ENCODE results near the gene CDK3.
"Not testable (repeated sequence)": the region's sequence is repeated elsewhere in the genome, so short reads cannot be mapped to it uniquely, and the experiment has no call there.

Gene CDK3

DNA sequence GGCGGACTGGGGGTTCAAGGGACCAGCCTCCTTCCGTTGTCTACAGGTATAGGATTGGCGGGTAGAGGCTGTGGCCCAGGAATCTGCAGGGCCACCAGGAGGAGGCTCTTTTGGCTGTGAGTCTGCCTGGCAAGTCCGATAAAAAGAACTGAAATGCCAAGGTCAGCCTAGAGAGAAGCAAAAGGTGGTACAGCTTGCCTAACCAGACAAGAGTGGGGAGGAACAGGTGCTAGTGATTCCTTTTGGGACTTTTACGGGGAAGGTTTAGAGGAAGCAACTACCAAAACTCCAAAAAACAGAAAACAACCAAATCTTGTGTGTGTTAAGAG, 32.1 kb downstream of the CDK3 start:
- H3K4me3 ChIP-seq = no peak overlapping the region

DNA sequence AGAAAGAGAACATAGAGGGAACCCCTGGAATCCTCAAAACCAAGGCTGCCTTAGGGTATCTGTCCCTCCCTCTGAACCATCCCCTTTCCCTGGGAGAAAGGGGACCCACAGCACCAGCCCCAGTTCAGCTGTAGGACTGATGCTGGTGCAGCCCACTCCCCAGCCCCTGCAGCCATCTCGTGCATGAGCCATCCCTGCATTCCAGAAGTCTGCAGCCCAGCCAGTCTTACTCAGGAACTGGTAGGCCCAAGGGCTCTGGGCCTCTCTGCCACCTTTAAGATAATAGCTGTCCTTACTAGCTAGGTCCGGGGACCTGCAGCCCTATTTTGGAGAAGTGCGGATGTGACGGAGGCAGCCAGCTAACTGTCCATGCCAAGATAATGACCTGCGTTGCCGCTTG, 32.5 kb downstream of the CDK3 start:
- no peak overlapping the region for H3K4me3 ChIP-seq
- H3K27ac ChIP-seq = no peak overlapping the region

More for the DNA sequence above, 32.1 kb downstream of the CDK3 start:
- H3K27ac ChIP-seq = no peak overlapping the region

DNA sequence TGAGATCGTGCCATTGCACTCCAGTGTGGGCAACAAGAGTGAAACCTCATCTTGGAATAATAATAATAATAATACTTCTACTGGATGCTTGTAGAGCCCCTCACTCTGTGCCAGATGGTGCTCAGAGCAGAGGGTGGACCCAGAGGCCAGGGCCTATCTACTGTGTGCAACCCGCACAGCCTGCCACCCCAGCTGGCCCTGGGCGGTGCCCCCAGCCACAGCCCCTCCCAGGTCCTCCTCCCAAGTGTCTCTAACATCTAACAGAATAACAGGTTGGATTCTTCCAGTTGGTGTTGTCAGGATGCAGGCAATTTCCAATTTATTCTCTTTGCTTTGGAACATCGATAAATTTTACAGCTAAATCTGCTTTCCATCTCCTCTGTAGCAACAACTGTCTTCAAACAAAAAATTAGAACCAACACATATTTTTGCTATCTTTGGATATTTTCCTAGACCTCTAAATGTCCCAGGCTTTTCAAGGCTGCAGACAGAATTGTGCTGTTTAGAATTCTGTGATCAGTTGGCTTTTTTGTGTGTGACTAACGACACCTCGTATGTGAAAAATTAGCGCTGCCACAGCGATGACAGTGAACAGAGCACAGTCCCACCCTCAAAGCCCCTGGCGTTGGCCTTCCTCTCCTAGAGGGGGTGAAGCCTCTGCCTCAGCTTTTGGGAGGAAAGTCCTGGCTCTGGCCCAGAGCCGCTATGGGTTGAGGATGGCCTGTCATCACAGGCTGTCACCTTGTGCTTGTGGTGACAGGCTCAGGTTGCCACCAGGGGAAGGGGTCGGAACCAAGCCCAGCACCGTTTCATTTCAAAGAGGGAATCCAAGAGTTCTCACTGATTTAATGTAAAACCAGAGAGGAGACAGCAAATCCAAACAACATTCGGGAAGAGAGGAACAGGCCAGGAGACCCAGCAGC, 34.0 kb downstream of the CDK3 start:
- Histone ChIP-seq H3K27ac (no peak overlapping the region), H3K4me3 (no peak overlapping the region)

DNA sequence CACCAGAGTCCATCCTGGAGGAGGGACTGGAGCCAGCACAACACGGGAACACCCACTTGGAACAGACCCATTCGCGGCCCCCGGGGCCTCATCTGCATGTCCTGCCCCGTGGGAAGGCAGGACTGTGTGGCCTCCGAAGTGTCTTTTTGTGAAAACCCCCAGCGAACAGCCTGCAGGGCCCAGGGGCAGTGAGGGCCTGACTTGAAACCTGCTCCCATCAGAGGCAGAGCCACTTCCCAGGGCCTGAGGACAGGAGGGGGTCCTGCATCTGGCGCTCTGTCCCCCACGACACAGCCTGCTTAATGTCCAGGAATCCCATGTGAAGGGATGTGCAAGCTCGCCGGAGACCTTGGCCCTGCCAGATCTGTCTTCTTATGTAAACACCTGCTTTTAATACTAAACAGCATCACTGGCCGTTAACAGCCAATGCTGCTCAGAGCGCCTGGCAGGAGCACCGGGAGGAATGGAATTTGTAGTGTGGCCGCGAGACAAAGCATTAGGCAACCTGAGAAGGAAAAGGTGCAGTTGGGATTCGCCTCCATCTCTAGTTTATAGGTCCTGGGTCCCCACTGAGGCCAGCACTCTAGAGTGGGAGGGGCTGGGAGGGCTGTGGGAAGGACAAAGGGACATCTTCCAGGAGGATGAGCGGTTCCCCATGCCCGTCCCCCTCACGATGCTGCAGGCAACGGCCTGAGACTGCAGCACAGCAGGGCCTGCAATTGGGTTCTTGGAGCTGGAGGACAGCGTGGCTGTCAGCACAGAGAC, 36.0 kb downstream of the CDK3 start:
- Histone ChIP-seq H3K4me3 (no peak overlapping the region), H3K27ac (no peak overlapping the region)

DNA sequence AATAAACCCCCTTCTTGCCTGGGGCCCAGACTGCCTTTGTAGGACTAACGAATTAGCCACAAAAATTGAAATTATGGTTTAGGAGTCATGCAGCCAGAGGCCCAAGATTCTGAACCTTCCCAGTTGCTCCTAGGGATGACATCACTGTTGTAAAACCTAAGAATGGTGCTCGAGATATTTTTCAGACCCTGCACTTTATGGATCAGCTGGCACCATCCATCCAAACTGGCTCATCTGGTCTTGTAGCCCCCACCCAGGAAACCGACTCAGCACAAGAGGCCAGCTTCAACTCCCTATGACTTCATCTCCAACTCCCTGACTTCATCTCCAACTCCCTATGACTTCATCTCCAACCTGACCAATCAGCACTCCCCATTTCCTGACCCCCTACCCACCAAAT, 37.4 kb downstream of the CDK3 start:
- H3K27ac ChIP-seq = no peak overlapping the region
- no peak overlapping the region for H3K4me3 ChIP-seq

DNA sequence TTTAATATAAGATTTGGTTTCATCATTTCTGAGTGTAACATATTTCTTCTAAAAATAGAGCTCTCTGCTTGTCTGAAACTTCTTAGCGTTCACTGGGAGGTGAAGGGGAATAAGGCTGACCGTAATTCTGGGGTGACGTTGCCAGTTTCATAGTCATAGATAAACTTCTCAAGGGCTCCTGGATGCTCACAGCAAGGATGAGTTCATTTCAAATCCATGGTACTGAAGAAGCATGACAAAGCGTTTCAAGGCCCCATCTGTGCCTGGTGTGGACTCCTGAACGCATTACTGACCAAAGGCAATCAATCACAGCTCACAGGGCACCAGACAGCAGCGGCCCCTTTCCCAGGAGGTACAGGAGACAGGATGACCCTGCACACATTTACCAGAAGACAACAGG, 38.5 kb downstream of the CDK3 start:
- Histone ChIP-seq H3K4me3 (no peak overlapping the region), H3K27ac (no peak overlapping the region)

DNA sequence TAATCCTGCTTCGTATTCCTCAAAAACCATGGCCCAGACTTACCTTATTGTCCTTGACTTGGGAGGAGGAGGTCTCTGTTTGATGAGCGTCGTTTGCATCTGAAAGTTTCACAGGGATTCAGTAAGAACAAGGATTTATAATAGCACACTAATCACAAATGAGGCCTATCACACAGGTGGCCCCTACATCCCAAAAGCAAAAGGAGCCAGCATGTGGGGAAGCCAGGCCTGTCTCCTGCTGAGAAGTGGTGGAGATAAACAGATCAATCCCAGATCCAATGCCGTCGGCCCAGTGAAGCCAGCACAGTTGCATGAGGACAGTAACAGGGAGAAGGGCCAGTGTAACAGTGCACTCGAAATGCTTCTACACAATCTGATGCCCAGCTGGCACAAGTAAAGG, 39.7 kb downstream of the CDK3 start:
- H3K27ac ChIP-seq = no peak overlapping the region
- H3K4me3 ChIP-seq = no peak overlapping the region

DNA sequence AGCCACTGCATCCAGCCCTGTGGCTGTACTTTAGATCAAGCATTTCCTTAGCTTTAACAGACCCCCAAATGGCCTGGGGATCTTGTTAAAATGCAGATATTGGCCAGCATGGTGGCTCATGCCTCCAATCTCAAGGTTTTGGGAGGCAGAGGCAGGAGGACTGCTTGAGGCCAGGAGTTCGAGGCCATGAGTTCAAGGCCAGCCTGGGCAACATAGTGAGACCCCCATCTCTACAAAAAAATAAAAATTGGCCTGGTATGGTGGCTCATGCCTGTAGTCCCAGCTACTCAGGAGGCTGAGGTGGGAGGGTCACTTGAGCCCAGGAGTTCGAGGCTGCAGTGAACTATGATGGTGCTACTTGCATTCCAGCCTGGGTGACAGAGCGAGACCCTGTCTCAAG, 42.2 kb downstream of the CDK3 start:
- H3K27ac ChIP-seq = peak overlapping the region in 1 of 21 experiments; percentile 69
- not testable (repeated sequence) for H3K4me3 ChIP-seq

DNA sequence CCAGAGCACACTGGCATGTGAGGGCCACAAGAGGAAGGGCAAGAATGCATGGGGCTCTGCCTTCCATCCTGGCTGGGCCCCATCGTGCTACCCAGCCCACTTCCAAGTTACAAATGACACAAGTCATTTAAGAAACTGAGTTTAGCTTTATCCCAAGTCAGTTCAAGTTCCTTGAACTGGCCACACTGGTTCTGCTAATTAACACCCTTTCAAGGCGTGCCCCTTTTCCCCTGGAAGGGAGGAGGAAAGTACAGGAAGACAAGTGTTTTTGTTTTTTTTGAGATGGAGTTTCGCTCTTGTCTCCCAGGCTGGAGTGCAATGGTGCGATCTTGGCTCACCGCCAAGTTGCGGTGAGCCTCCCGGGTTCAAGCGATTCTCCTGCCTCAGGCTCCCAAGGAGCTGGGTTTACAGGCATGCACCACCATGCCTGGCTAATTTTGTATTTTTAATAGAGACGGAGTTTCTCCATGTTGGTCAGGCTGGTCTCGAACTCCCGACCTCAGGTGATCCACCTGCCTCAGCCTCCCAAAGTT, 43.9 kb downstream of the CDK3 start:
- not testable (repeated sequence) for H3K4me3 ChIP-seq
- peak overlapping the region in 10 of 21 experiments; percentile 16 to 69 (median 48) for H3K27ac ChIP-seq

DNA sequence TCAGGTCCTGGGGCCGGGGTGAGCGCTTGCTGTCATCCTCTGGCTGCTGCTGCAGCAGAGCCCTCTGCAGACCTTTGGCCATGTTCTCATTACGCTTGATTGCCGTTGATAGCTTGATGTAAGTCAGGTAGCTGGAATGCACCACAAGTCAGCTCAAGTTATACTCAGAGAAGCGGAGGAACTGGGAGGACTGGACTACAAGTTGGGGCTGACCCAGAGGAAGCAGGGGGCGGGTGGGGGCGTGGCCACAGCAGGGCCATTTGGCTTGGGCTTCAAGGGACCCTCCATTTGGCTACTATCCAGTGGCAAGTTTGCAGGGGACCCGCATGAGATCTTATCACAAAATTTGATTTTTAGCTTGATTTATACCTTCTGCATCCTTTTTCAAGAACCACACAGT, 45.4 kb downstream of the CDK3 start:
- no peak overlapping the region for H3K4me3 ChIP-seq
- peak overlapping the region in 1 of 21 experiments; percentile 3 for H3K27ac ChIP-seq

DNA sequence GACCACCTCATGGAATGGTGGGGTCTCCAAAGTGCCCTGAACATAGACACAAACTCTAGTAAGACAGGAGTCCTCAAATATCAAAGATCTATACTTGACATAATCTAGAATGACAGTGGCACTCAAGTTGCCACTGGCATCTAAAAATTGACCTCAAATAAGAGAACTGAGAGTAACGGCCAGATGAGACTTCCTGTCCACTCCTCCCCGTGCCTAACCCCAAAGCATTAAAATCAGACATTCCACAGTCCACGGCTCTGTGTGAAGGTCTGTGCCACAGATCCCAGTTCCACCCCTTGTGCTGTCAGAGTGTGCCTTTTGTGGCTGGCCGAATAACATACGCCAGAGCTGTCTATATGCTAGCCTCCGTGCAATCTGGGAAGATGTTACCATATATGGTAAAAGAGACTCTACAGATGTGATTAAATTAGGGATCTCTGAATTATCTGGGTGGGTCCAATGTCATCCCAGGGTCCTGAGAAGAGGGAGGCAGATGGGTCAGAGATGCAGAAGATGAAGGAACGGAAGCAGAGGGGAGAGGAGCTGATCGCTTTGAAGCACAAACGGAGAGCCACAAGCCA, 47.5 kb downstream of the CDK3 start:
- no peak overlapping the region for H3K4me3 ChIP-seq
- H3K27ac ChIP-seq = no peak overlapping the region

DNA sequence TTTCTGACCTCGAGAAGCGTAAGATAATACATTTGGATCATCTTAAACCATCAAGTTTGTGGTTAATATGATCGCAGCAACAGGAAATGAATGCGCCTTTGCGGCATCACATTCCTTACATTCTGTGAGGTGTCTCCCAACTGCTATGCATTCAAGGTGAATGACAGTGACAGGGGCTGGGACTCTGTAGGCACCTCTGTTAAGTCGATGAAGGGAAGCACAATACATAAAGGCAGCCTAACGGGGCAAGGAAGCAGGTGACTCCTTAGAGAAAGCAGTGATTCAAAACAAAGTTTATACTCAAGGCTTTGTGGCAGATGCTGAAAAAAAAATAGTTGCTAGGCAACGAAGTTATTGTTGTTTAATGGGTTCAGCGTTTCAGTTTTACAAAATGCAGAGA, 48.1 kb downstream of the CDK3 start:
- H3K27ac ChIP-seq = no peak overlapping the region
- no peak overlapping the region for H3K4me3 ChIP-seq

DNA sequence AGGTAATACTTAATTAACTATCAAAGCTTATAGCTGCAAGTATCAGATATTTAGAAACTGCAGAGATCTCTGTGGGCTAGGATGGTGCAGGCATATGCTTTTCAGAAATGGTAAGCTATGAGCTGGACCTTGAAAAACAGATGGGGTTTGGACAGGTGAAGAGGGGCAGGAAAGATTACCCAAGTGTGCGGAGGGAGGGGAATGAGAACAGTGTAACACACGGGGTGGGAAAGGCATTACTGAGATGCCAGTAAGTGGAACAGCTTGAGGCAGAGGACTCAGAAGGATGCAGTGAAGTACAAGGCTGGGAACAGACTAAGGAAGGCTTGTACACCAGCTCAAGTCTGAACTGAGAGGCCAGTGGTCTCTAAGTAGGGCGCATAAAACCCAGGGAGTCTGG, 48.6 kb downstream of the CDK3 start:
- Histone ChIP-seq H3K27ac (no peak overlapping the region), H3K4me3 (no peak overlapping the region)

DNA sequence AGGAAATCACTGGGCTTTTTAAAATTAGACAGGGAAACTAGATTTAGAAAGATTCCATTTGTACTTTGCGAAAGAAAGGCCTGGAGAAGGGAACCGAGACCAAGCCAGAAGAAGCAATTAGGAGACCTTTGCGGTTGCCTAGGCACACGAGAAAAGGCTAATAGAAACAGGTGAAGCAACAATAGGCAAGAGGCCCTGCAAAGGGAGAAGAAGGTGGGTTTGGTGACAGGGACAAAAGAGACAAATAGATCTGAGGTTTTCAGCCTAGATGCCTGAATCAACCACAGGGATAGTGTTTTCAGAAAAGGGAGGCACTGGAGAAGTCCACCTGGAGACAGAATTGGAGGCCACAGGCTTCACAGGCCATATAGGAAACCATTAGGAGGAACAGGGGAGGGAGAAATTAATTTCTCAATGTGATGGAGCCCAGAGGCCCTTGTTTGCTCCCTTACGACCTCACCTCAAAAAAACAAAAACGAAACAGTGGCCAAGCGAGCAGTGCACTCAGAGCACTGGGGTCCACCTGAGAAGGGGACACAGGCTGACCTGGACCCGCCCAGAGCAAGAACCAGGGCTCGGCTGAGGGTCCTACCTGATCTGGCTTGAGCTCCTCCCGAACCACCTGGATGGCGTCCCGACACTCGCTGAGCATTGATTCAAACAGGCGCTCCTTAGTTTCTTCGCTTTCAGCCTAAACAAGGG, 49.3 kb downstream of the CDK3 start:
- Histone ChIP-seq H3K27ac (peak overlapping the region in 4 of 21 experiments; percentile 5 to 42 (median 26)), H3K4me3 (no peak overlapping the region)

DNA sequence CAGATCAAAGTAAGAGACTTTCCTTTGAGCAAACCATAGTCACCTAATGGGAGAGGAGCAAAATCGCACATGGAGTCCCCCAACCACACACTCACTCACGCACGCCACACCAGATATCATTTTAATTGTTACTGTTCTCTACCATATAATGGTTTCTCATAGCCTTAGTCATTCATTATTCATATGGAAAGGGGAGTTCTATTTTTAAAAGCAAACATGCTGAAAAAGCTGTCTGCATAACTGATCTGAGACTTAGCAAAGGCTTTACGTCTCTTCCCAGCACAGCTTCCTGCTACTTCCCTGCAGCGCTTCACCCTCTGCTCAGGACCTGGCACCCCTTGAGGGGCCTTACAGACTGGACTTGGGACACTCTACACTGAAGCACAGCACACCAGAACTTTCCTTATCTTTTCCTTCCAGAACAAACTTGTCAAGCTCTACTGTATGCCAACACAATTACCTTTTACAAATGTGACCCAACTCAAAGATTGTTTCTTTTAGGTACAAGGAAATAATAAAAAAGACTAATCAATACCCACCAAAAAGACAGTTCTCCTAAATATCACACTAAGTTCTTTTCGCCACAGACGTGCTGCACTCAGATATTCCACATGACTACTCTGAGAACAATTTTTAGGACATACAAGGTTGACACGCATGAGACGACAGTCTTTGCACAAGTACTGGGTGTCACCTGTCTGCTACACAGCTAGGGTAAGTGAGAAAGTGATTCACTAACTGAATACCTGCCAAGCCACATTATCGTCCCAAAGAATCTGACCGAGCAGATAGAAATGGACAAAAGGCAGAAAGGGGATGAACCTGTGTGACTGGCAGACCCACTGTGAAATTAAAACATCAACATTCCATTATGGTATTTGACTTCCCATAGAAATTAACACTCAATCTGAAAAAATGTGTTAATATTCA, 50.1 kb downstream of the CDK3 start:
- H3K27ac ChIP-seq = peak overlapping the region in 12 of 21 experiments; percentile 5 to 67 (median 29)

DNA sequence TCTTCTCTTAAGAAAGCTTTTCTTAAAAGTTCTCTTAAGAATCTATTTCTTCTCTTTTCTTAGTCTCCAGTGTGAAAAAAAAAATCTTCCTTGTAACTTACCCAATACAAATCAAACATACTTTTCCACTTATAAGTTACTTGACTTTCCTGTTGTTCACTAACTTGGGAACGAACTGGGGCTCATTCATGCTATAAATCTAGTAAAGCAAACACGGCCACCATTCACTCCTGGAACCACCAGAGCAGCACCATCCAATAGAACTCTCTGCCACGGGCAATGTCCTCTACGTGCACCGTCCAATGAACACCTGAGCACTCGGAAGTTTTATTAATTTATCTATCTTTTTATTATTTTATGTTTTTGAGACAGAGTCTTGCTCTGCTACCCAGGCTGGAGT, 50.9 kb downstream of the CDK3 start:
- Histone ChIP-seq H3K4me3 (no peak overlapping the region), H3K27ac (peak overlapping the region in 7 of 21 experiments; percentile 0 to 67 (median 37))

More for the DNA sequence above, 50.1 kb downstream of the CDK3 start:
- H3K4me3 ChIP-seq = no peak overlapping the region

DNA sequence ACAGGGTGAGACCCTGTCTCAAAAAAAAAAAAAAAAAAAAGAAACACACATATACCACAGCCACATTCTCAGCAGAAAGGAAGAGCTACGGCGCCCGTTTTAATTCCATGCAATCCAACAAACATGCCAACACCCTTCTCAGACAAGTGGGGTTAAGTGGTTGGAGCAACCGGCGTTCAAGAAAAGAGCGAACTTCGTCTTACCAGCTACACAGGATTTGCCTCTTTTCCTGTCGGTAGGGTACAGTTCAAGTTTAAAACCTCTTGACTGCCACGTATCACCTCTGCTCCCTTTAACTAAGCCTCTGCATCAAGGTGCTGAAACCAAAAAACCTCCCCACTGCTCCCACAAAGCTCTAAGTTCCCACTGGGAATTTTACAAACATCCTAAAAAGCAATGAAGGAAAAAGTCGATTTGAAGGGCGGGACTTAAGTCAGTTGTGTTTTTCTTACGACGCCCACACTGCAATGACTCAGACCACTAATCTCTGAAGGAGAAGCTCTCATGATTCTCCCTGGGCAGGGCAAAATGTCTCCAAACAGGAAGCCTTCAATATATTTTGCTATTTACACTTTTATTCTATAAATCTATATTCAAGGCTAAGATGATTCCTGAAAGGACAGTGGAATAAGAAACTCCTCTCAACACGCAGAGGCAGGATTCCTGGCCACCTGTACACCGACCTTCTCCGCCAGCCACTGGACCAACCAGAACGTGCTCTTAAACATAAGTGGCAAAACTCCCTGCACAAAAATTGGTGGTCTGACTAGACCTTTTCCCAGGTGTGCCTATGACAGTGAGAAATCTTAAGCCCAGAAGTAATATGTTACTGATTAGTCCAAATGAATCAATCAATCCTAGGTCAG, 52.8 kb downstream of the CDK3 start:
- Histone ChIP-seq H3K27ac (peak overlapping the region in 20 of 21 experiments; percentile 37 to 90 (median 79)), H3K4me3 (peak overlapping the region in 4 of 7 experiments; percentile 11 to 30 (median 12))

DNA sequence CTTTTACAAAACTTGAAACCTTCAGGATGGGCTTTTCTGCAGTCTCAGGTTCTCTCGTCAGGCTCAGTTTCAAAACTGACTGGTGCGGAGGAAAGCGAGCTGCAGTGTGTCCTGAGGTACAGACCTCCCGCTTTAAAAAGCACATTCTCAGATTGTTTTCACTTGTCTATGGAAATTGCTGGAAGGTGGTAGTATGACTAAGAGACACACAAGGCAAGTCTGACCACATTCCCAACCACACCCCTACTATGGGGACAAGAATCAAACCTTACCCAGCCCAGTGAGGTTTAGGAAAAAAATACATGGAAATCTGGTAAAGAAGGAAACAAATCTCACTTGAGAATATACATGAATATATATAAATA, 53.4 kb downstream of the CDK3 start:
- peak overlapping the region in 20 of 21 experiments; percentile 37 to 90 (median 79) for H3K27ac ChIP-seq
- H3K4me3 ChIP-seq = no peak overlapping the region
